Activated T-helper 1 cell treated with Interleukin-2 at 50 U/mL for 16 hours (primary cell): ENCODE results near the gene FMOD.
A peak's percentile ranks its signal among the peaks of the same experiment; 100 is the strongest.
"Not testable (repeated sequence)": the region's sequence is repeated elsewhere in the genome, so short reads cannot be mapped to it uniquely, and the experiment has no call there.

Source experiments
- DNase-seq: peaks from one replicate; pipeline ENCODE4 v3.0.0-alpha.2; 2020; ENCODE audit warnings: low read depth

Gene FMOD

GRCh38 chr1:203306089-203306964 lies 44.6 kb downstream of the FMOD start:
- DNase-seq: no peak

- no peak for DNase-seq
Observed at GRCh38 chr1:203305809-203306088, 45.2 kb downstream of the FMOD start.

GRCh38 chr1:203304919-203305808 lies 45.8 kb downstream of the FMOD start, which contains the start of gene BTG2:
Gene BTG2, plus strand, starts transcription at chr1:203305519. Its CDS starts 88 bp downstream, at chr1:203305607.
- peak; percentile 84 for DNase-seq

GRCh38 chr1:203304391-203304918 lies 46.5 kb downstream of the FMOD start:
- DNase-seq: no peak

- DNase-seq: no peak
Observed at GRCh38 chr1:203302894-203303293, 48.0 kb downstream of the FMOD start.

GRCh38 chr1:203302456-203302855 lies 48.5 kb downstream of the FMOD start:
- DNase-seq: no peak

- no peak for DNase-seq
Observed at GRCh38 chr1:203301331-203301668, 49.6 kb downstream of the FMOD start.

GRCh38 chr1:203300441-203301330 lies 50.2 kb downstream of the FMOD start:
- DNase-seq: no peak

- DNase-seq: not testable (repeated sequence)
Observed at GRCh38 chr1:203299719-203300429, 51.0 kb downstream of the FMOD start.

GRCh38 chr1:203299169-203299568 lies 51.8 kb downstream of the FMOD start:
- no peak for DNase-seq

- no peak for DNase-seq
Observed at GRCh38 chr1:203296460-203297073, 54.4 kb downstream of the FMOD start.

- no peak for DNase-seq
Observed at GRCh38 chr1:203295796-203296195, 55.1 kb downstream of the FMOD start.

GRCh38 chr1:203291201-203292096 lies 59.5 kb downstream of the FMOD start:
- no peak for DNase-seq
